WTC11 (cell line): ENCODE measurements around the gene ZNF302.

Experiments used
- ELF4 ChIP-seq: sonication (generic); formaldehyde crosslinking; IDR thresholded peaks from 2 replicates; pipeline ENCODE4 v1.8.1; 2022; ENCODE audit warnings: low read depth, mild to moderate bottlenecking, moderate library complexity, missing genetic modification reagents
- FOXP1 ChIP-seq: sonication (generic); formaldehyde crosslinking; IDR thresholded peaks from 2 replicates; pipeline ENCODE4 v1.8.0; 2022; ENCODE audit warnings: missing genetic modification reagents, mild to moderate bottlenecking, moderate library complexity, borderline replicate concordance
- ZNF121 ChIP-seq: sonication (generic); formaldehyde crosslinking; IDR thresholded peaks from 2 replicates; pipeline ENCODE4 v1.8.0; 2023; ENCODE audit warnings: missing genetic modification reagents
- TF ChIP-seq, protein P1 (sequence below): sonication (generic); formaldehyde crosslinking; IDR thresholded peaks from 2 replicates; pipeline ENCODE4 v1.8.0; 2022; ENCODE audit warnings: mild to moderate bottlenecking, missing genetic modification reagents
- TF ChIP-seq, protein P2 (sequence below): fragments of 200-600 bp; IDR thresholded peaks from 2 replicates; pipeline ENCODE4 v1.8.0; 2022; ENCODE audit warnings: antibody characterized with exemption
- TF ChIP-seq, protein P3 (sequence below): sonication (generic); formaldehyde crosslinking; IDR thresholded peaks from 2 replicates; pipeline ENCODE4 v1.8.0; 2023; ENCODE audit warnings: missing genetic modification reagents

DNA sequence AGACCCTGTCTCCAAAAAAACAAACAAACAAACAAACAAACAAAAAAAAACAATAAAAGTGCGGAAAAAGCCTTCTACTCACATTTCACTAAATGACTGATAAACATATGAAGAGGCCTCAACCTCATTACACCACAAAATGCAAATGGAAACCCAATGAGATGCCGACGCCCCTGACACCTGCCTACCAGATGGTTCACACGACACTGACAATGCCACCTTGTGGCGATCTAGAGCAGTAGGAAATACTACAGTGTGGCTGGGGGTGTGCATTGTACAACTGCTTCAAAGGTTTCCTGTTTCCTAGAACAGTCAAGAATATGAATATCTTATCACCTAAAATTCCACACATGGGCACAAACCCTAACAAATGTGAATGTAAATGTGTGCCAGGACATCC lies 14.6 kb upstream of the ZNF302 start:
- TF ChIP-seq, protein P1, sequence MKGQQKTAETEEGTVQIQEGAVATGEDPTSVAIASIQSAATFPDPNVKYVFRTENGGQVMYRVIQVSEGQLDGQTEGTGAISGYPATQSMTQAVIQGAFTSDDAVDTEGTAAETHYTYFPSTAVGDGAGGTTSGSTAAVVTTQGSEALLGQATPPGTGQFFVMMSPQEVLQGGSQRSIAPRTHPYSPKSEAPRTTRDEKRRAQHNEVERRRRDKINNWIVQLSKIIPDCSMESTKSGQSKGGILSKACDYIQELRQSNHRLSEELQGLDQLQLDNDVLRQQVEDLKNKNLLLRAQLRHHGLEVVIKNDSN (CRISPR knock-in tag): no peak
- TF ChIP-seq, protein P2, sequence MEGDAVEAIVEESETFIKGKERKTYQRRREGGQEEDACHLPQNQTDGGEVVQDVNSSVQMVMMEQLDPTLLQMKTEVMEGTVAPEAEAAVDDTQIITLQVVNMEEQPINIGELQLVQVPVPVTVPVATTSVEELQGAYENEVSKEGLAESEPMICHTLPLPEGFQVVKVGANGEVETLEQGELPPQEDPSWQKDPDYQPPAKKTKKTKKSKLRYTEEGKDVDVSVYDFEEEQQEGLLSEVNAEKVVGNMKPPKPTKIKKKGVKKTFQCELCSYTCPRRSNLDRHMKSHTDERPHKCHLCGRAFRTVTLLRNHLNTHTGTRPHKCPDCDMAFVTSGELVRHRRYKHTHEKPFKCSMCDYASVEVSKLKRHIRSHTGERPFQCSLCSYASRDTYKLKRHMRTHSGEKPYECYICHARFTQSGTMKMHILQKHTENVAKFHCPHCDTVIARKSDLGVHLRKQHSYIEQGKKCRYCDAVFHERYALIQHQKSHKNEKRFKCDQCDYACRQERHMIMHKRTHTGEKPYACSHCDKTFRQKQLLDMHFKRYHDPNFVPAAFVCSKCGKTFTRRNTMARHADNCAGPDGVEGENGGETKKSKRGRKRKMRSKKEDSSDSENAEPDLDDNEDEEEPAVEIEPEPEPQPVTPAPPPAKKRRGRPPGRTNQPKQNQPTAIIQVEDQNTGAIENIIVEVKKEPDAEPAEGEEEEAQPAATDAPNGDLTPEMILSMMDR: peak; percentile 44
- TF ChIP-seq, protein P3, sequence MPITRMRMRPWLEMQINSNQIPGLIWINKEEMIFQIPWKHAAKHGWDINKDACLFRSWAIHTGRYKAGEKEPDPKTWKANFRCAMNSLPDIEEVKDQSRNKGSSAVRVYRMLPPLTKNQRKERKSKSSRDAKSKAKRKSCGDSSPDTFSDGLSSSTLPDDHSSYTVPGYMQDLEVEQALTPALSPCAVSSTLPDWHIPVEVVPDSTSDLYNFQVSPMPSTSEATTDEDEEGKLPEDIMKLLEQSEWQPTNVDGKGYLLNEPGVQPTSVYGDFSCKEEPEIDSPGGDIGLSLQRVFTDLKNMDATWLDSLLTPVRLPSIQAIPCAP (CRISPR knock-in tag): no peak
- TF ChIP-seq ELF4 (CRISPR knock-in tag): no peak
- no peak for TF ChIP-seq ZNF121 (CRISPR knock-in tag)
- TF ChIP-seq FOXP1: no peak
